HS-27A (cell line): ENCODE results near the gene POM121.
"Not testable (repeated sequence)": the region's sequence is repeated elsewhere in the genome, so short reads cannot be mapped to it uniquely, and the experiment has no call there.

ENCODE experiments used
- DNase-seq: peaks from one replicate; pipeline ENCODE4 v3.0.0-alpha.2; 2012; ENCODE audit warnings: low read depth, missing footprints

Gene POM121

DNA sequence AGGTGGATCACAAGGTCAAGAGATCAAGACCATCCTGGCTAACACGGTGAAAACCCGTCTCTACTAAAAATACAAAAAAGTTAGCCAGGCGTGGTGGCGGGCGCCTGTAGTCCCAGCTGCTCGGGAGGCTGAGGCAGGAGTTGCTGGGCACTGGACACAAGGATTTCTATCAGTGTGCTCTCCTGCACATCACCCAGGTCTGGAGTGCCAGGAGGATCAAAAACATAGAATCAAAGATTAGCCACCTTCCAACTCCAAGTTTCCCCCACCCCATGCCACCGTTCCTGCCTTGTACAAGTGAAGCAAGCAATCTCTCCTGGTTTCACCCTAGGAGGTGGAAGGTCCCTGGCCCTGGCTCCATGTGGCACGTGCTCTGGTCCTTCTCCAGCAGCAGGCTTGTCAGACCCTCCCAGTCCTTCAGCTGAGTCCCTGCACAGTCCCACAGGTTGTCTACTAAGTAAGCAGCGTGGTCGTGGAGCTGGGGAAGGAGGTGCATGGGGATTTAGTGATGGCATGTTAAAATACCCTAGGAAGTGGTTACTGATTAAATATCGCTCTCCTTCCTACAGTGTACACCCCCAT, 73.1 kb downstream of the POM121 start:
- DNase-seq, result not testable (repeated sequence)
